GM18858 (cell line): ENCODE measurements around the gene MYZAP.

Experiments
- ATAC-seq: cut with Tn5 transposase; IDR thresholded peaks from one replicate; pipeline ENCODE4 v1.9.1; 2021; ENCODE audit not compliant: unreplicated experiment

Gene MYZAP

DNA sequence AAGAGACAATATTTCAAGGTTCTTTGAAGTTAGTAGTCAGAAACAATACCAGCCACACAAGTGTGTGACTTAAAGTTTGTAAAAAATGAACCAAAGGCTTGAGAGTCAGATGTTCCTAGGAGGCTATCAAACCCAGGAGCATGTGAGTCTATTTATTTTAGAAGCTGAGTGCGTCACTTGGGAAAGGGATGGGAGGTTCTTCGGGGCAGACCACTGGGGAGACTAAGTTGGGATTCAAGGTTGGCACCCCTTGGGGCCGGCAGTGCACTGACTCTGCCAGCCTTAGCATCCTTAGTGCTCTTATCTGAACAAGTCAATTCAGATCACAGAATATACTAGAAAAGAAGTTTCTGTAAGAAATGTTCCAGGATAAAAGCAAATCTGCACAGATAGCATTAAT, 64.7 kb downstream of the MYZAP start:
- no peak for ATAC-seq

GRCh38 chr15:57657619-57658018, 65.9 kb downstream of the MYZAP start:
- ATAC-seq: no peak

DNA sequence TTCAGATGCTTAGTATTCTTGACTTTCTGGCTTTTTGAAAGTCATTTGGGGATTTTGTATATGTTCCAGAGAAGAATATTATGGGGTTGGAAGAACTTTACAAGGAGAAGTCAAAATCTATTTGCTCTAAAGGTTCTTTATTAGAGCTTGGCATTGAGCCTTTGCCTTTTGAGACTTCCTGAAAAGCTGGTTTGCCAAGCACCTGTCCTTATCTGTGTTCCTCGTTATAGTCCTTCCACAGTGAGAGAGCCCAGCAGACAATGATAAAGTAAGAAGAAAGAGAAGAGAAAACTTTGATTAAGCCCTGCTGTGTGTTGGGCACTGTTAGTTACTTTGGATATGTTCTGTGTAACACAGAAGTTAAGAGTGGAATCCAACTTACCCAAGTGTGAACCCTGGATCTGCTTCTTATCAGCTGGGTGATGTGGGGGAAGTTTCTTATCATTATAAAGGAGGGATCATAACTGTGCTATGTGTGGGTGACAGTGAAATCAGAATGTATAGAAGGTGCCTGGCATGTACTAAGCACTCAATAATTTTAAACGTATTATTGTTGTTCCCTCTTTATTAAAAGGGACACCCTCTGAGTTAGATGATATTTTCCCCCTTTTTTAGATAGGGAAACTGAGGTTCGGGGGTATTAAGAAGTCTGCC, 70.5 kb downstream of the MYZAP start:
- no peak for ATAC-seq

GRCh38 chr15:57662802-57663201, 71.1 kb downstream of the MYZAP start:
- no peak for ATAC-seq

GRCh38 chr15:57663262-57663661, 71.6 kb downstream of the MYZAP start:
- no peak for ATAC-seq

DNA sequence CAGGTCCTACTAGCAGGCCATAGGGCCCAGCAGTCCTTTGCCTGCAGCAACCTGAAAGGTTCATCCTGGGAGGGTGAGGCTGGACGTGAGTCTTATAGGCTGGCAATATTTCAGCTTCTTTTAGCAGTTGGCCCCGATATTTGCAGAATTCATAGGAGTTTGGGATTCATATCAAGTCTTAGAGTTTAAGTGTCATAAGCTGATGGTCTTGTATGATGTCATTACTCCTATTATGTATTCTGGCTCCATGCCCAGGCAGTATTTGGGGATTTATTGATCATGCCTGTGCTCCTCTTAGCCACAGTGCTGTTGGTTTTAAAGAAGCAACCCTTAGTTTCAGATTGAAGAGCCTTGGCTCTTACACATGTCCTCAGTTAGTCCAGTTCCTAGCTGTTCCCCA, 73.5 kb downstream of the MYZAP start:
- ATAC-seq: no peak

GRCh38 chr15:57665939-57666338, 74.2 kb downstream of the MYZAP start:
- ATAC-seq: no peak

DNA sequence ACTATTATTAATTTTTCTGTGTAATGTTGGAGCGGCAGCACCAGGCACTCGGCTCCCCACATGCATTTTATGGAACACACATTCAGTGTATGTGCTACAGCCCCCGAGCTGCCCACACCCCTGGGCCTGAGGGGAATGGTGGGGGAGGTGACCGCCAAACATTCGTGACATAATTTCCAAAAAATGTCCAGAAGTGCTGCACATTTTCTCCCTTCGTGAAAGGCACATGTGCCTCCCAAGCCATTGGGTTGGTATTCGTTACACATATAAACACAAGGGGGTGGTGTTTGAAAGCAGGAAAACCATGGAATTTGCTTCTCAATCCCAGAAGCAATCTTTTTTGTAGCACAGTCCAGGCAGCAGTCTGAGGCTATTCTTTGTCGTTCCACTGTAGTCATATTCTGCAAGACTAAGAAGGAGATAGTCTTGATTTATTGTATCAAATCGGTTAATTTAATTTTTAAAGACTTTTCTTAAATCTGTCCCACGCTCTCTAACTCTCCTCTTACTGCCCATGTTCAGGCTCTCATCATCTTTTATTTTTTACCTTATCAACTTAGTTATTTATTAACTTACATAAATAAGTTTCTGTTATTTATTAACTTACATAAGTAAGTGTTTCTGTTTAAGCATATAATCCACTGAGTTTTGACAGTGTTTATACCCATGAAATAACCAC, 75.6 kb downstream of the MYZAP start:
- no peak for ATAC-seq

GRCh38 chr15:57668016-57668415, 76.3 kb downstream of the MYZAP start:
- no peak for ATAC-seq

- ATAC-seq: no peak
Measured at GRCh38 chr15:57671636-57672035, 79.9 kb downstream of the MYZAP start.

- ATAC-seq: no peak
Measured at GRCh38 chr15:57675481-57676181, 83.9 kb downstream of the MYZAP start.

DNA sequence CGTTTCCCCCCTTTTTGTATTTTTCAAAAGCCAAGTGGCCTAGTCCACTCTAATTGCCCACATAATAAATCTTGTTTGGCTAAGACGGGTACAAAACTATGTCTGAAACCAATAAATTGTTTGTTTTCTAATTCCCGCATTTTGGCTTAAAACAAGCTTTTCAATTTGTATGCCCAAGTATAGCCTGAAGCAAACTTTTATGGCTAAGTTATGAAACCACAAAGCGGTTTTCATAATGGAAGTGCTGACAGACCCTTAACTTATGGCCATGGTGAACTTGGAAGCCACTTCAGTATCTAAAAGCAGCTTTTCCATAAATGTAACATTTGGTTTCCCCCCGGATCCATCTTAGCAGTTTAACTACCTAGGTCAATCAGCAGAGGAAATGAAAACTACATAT, 84.9 kb downstream of the MYZAP start:
- no peak for ATAC-seq

DNA sequence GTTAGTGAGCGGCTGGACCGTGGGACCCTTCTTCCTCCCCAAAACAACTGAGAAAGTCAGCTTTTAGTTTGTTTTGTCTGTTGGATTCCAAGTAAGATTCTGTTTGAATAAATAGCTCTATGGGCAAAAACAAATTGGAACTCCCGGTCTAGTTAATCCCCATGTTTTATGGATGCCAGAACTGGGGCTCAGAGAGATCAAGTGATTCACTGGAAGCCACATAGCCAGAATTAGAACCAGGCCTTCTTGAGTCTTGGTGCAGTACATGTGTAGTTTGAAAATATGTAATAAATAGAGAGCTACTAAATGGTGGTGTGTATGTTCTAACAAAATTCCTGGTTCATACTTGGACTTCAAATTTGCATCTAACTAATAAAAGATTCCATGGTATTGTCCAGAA, 85.5 kb downstream of the MYZAP start:
- ATAC-seq: no peak

GRCh38 chr15:57680021-57680420, 88.3 kb downstream of the MYZAP start:
- no peak for ATAC-seq

GRCh38 chr15:57681011-57681410, 89.3 kb downstream of the MYZAP start:
- no peak for ATAC-seq

DNA sequence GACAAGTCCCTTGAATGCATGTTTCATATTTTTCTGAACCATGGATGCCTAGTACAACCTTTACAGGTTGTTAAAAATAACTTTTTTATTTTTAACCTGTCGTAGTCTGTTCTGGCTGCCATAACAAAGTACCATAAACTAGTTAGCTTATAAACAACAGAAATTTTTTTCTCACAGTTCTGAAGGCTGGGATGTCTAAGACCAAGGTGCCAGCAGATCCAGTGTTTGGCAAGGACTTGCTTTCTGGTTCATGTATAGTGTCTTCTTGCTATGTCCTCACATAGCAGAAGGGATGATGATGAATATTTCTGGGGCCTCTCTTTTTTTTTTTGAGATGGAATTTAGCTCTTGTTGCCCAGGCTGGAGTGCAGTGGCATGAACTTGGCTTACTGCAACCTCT, 91.8 kb downstream of the MYZAP start:
- ATAC-seq: no peak

- no peak for ATAC-seq
Measured at GRCh38 chr15:57684491-57685151, 92.9 kb downstream of the MYZAP start.

GRCh38 chr15:57685306-57686095, 93.8 kb downstream of the MYZAP start:
- no peak for ATAC-seq

DNA sequence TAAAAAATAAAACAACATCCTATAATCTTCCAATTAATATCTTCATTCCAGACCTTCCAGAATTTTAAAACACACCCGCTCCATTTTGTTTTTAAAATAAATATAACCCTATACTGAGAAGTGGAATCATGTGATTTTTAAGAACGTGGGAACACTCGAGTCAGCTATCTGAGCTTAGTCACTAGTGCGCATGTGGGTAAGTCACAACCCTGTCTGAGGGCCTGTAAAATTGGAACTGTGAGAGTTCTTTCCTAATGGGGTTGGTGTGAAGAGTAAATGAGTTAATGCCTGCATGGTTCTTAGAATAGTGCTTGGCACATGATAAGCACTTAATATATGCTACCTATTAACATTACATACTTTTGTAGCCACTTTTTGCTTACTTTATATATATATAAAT, 95.0 kb downstream of the MYZAP start:
- ATAC-seq: no peak

DNA sequence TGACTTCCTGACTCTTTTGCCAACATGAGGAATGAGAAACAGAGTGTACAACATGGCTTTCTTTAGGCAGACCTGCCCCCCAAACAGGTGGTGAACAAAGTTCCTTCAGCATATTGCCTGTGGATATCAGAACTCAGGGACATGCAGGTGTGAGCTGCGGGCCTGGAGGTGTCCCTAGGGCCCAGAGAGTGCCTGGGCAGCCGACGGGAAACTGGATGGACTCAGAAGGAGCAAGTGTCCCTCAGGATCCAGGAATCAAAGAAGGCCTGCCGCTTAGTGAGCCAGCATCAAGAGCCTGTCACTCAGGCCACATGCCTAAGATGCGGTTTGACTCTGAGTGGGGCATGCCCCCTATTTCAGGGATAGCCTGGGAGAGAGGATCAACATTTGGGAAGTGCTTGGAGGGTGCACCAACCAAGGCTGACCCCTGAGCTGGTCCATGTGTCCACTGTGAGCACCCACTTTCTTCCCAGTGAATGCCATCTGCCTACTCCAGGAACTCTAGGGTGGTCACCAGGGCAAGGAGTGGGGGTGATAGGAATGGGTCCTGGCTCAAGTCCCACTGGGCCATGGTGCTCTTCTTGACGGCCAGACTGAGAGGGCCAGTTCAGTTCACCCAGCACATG, 98.8 kb downstream of the MYZAP start:
- no peak for ATAC-seq

GRCh38 chr15:57691082-57691481, 99.4 kb downstream of the MYZAP start:
- no peak for ATAC-seq
